Suppressor macrophage treated with lipopolysaccharide for 1 hour (primary cell): ENCODE results near the gene BRAF.
A peak's percentile ranks its signal among the peaks of the same experiment; 100 is the strongest.
"Not testable (repeated sequence)": the region's sequence is repeated elsewhere in the genome, so short reads cannot be mapped to it uniquely, and the experiment has no call there.

Experiments
- DNase-seq, 3 donors: peaks; one replicate each; pipeline ENCODE4 v3.0.0-alpha.2; 2020 to 2022

The BRAF gene

DNA sequence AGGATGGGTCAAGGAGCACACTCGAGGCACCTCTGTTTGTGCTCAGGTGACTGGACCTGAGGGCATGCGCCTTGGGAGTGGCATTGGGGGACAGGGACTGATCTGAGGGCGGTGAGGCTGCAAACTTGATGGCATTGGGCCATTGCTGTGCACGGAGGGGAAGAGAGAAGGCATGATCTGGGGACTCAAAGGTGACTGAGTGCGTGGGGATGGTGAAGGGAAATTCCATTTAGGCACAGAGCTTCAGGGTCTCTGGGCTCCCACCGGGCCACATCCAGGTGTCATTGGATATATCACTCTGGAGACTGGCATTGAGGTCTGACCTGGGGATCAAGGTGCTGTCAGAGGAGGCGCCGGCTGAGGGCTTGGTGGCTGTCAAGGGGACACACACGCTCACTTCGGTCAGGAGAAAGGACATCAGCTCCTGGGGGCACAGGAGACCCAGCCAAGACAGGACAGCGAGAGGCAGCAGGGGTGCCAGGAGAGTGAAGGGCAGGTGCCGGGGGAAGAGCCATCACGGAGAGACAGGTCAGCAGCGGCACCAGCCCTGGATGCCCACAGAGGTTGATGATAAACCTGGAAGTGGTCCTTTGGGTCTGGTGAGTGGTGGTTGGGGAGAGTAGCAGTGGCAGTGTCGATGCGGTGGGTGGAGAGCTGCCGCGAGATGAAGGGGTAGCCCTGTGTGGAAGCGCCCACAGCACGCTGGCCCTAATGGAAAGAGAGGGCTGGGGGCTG, 246.5 kb downstream of the BRAF start:
- no peak for DNase-seq

DNA sequence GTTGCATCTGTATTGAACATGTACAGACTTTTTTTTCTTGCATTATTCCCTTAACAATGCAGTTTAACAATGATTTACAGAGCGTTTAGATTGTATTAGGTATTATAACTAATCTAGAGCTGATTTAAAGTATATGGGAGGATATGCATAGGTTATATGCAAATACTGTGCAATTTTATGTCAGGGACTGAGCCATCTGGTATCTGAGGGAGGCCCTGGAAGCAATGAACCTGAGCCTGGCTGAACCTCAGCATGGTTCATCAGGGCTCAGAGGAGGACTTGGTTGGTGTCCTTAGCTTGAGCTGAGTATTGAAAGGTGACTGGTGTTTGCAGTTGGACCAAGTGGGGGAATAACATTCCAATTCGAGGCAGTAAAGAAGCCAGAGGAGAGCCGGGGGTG, 247.2 kb downstream of the BRAF start:
- no peak for DNase-seq

DNA sequence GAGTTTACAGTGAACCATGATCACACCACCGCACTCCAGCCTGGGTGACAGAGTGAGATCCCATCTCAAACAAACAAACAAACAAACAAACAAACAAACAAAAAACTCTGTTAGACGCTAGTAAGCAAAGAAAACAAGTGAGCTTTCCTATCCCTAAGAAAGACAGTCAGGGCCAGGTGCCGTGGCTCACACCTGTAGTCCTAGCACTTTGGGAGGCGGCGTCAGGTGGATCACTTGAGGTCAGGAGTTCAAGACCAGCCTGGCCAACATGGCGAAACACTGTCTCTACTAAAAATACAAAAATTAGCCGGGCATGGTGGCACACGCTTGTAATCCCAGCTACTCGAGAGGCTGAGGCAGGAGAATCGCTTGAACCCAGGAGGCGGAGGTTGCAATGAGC, 247.8 kb downstream of the BRAF start:
- DNase-seq = not testable (repeated sequence)

DNA sequence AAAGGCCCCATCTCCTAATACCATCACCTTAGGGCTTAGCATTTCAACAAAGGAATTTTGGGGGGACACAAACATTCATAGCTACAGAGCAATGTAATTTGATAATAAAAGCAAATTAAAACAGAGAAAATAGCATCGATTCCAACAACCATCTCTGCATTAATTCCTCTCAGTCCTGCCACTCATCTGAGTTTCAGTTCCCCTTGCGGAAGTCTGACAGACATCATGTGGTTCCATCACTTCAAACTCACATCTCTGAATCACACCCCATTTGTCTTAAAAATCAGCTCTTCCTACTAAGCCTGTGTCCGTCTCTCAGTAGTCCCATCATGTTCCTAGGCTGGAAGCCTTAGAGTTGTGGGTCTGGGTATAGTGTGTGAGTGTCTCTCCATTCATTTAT, 248.4 kb downstream of the BRAF start:
- peak; percentile 74 to 84 (median 84) for DNase-seq

GRCh38 chr7:140675726-140676125, 249.0 kb downstream of the BRAF start:
- no peak for DNase-seq

DNA sequence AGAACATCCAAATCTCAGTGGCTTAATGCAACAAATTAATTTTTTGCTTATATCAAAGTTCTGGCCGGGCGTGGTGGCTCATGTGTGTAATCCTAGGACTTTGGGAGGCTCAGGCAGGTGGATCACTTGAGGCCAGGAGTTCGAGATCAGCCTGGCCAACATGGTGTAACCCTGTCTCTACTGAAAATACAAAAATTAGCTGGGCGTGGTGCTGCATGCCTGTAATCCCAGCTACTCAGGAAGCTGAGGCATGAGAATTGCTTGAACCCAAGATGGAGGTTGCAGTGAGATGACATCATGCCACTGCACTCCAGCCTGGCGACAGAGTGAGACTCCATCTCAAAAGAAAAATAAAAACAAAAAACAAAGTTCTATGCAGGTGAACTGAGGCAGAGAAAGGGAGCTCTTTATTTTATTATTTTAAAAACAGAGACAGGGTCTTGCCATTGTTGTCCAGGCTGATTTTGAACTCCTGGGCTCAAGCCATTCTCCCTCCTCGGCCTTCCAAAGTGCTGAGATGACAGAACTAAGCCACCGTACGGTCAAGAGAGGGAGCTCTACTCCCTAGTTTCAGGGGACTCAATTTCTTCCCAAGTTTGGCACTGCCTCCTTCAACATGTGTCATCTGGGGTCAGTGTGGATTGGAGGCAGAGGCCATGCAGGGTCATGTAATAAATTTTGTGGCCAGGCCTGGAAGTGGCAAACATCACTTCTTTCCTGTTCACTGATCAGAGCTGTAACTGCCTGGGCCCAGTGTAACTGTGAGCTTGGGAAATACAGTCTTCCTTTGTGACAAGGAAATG, 249.6 kb downstream of the BRAF start:
- peak; percentile 71 to 82 (median 73) for DNase-seq

- no peak for DNase-seq
Observed at GRCh38 chr7:140674356-140674800, 250.4 kb downstream of the BRAF start.

DNA sequence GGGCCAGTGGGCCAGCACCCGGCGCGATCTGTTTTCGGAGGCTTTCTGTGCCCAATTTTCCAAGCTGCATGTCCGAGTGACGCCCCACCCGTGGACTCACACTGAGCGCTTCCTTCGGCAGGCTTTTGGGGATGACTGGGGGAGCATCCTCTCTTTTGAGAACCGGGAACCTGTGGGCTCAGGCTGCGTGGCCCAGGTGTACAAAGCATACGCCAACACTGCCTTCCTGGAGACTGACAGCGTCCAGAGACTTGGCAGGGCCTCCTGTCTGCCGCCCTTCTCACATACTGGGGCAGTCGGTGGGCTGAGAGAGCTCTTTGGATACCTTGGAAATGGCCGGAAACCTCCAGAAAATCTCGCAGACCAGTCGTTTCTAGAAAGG, 251.0 kb downstream of the BRAF start:
- DNase-seq = no peak

DNA sequence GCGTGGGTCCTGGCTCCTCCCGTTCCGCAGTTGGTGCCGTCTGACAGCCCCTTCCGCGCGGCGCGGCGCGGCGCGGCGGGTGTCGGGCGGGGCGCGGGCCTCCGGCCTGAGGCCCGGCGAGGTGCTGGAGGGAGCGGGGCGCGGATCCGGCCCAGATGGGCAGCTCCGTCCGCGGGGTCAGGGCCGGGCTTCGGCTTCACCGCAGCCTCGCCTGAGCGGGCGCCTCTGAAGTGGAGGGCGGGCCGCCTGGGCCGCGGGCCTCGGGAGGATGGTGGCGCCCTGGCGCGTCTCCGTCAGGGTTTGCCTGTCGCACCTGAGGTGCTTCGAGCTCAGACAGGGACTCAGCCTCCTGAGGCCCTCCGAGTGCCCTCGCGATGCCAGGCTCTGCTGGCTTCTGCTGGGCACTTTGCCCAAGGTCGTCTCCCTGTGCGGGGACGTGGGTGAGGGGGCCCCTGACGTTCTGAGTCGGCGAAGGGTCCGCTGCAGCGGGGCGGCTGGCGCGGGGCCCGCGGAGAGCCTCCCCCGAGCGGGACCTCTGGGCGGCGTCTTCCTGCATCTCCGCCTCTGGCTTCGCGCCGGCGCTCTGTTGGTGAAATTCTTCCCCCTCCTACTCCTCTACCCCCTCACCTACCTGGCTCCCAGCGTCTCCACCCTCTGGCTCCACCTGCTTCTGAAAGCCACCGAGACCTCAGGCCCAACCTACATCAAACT, 251.5 kb downstream of the BRAF start:
- peak in 1 of 3 donors; percentile 46 for DNase-seq

DNA sequence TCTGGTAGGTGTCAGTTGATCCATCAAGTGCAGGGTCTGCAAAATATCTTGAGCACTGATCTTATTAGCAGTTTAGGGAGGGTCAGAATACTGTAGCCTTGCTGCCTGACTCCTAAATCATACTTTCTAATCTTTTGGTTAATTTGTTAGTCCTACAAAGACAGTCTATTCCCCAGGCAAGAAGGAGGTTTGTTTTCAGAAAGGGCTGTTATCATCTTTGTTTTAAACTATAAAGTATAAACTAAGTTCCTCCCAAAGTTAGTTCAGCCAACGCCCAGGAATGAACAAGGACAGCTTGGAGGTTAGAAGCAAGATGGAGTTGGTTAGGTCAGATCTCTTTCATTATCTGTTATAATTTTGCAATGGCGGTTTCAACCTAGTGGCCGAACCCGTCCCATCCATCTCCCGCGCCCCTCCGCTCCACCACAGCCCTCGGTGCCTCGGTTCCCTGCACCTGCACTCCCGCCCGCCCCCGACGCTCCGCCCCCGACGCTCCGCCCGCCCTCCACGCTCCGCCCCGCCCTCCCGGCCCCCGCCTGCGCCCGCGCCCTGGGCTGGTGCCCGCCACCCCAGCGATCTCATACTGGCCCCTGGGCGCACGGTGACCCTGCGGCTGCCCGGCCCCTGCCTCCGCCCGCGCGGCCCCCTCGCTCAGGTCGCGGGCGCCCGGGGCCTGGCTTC, 252.2 kb downstream of the BRAF start, which contains the start of gene ADCK2:
TSS of gene ADCK2 (plus strand) at position 564 of the 681 bp plus-strand sequence. CDS start 386 bp downstream, outside the sequence.
- peak; percentile 34 to 77 (median 59) for DNase-seq

DNA sequence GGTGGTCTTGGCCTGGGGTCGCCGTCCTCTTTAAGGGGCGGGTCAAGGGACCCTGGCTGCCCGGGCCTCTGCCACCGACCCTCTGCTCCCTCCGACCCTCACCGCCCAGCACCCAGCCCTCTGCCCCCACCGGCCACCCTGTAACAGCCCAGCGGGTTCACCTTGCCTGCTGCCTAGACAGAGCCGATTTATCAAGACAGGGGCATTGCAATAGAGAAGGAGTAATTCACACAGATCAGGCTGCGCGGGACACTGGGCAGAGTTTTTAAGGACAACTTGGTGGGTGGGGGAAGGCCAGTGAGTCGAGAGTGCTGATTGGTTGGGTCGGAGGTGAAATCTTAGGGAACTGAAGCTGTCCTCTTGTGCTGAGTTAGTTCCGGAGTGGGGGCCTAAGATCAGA, 252.8 kb downstream of the BRAF start:
- DNase-seq = peak; percentile 55 to 70 (median 62)

DNA sequence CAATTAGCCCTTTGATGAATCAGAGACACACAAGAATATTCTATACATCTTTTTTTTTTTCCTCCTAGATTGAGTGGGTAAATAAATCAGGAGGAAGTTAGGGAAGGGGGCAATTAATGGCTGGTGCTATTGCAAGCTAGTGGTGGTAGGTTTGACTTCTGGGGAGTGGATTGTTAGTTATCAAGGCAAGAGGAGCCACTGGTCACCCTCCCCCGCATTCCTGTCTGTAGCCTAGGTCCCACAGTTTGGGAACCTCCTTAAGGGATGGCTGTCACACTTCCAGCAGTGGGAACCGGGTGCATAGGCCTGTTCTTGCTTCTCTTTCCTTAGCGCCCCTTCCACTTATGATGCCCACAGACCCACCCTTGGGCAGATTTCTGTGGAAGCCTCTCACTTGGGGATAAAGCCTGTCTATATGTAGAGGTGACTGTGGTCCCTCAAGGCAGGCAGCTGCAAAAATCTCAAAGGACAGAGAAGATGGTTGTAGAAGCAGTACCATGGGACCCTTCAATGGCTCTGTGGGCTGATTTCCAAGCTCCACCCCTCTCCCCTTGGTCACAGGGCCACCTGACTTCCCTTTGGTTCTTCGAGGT, 254.3 kb downstream of the BRAF start:
- DNase-seq = no peak

DNA sequence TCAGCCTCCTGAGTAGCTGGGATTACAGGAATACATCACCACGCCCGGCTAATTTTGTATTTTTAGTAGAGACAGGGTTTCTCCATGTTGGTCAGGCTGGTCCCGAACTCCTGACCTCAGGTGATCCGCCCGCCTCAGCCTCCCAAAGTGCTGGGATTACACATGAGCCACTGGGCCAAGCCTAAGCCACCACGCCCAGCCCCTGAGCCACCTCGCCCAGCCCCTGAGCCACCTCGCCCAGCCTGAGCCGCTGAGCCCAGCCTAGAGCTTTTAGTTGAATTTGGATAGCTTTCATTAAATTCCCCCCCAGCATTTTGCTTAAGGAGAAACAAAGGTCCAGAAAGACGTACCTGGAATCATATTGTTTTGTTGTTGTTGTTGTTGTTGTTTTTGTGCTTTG, 254.9 kb downstream of the BRAF start:
- DNase-seq = not testable (repeated sequence)

- no peak for DNase-seq
Observed at GRCh38 chr7:140669352-140669751, 255.4 kb downstream of the BRAF start.
